Peyer's patch (tissue), 4 donors: ENCODE results near the gene MYCBPAP.

Source experiments
- POLR2A ChIP-seq, 2 donors: fragments of 450-650 bp; IDR thresholded peaks; one replicate each; pipeline ENCODE4 v1.5.1; 2017; ENCODE audit warnings: antibody characterized with exemption in 2 of 2, mild to moderate bottlenecking in 2 of 2, moderate library complexity in 2 of 2
- TF ChIP-seq, protein P1 (sequence below), 6 experiments: fragments of 450-650 bp in 4 of 6; fragments of 200-600 bp in 2 of 6; sonication (generic) in 1 of 6; IDR thresholded peaks; one replicate each; pipeline ENCODE4 v1.5.1; 2017 to 2019; ENCODE audit warnings: antibody characterized with exemption in 6 of 6, mild to moderate bottlenecking in 3 of 6, moderate library complexity in 1 of 6

DNA sequence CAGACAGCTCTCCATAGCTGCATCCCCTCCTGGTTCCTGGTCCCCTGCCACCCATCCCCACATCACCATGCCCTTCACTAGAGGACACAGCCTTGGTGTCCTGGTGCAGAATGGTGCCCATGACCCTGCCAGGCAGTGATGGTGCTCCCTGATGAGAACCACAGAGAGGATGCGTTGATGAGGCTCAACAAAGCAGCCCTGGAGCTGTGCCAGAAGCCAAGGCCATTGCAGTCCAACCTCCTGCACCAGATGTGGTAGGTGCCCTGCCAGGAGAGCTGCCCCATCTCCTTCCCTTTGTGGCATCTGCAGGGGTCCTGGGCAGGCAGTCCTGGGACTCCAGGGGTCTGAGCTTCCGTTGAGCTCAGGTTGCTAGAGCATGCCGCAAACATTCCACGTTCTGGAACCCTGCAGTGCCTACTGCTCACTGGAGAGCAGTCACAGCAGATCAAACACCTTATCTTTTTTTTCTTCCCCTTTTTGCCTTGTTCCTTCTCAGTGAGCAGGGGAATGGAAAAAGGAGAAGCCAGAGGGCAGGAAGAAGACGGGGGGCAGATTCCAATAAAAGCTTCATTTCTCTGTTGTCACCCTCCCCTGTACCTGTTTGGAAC is 19.0 kb downstream of the MYCBPAP start:
- TF ChIP-seq, protein P1, sequence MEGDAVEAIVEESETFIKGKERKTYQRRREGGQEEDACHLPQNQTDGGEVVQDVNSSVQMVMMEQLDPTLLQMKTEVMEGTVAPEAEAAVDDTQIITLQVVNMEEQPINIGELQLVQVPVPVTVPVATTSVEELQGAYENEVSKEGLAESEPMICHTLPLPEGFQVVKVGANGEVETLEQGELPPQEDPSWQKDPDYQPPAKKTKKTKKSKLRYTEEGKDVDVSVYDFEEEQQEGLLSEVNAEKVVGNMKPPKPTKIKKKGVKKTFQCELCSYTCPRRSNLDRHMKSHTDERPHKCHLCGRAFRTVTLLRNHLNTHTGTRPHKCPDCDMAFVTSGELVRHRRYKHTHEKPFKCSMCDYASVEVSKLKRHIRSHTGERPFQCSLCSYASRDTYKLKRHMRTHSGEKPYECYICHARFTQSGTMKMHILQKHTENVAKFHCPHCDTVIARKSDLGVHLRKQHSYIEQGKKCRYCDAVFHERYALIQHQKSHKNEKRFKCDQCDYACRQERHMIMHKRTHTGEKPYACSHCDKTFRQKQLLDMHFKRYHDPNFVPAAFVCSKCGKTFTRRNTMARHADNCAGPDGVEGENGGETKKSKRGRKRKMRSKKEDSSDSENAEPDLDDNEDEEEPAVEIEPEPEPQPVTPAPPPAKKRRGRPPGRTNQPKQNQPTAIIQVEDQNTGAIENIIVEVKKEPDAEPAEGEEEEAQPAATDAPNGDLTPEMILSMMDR (IDR thresholded peaks at IDR 0.05): no peak
- no peak for TF ChIP-seq POLR2A (IDR thresholded peaks at IDR 0.05)
